Stimulated activated CD8-positive, alpha-beta memory T cell treated with anti-CD3 and anti-CD28 coated beads, Interleukin-12 subunit alpha, Interleukin-12 subunit beta, amount 100 ng/mL, for 1 hour (primary cell): Measurements from ENCODE around the gene PSMD8.
A peak's percentile ranks its signal among the peaks of the same experiment; 100 is the strongest.
"Not testable (repeated sequence)": the region's sequence is repeated elsewhere in the genome, so short reads cannot be mapped to it uniquely, and the experiment has no call there.

ENCODE experiments used
- DNase-seq: peaks from one replicate; pipeline ENCODE4 v3.0.0-alpha.2; 2020; ENCODE audit warnings: low read depth

PSMD8 gene

GRCh38 chr19:38362076-38362945, 12.1 kb upstream of the PSMD8 start:
- peak; percentile 36 for DNase-seq

GRCh38 chr19:38362946-38363688, 11.3 kb upstream of the PSMD8 start:
- not testable (repeated sequence) for DNase-seq

DNA sequence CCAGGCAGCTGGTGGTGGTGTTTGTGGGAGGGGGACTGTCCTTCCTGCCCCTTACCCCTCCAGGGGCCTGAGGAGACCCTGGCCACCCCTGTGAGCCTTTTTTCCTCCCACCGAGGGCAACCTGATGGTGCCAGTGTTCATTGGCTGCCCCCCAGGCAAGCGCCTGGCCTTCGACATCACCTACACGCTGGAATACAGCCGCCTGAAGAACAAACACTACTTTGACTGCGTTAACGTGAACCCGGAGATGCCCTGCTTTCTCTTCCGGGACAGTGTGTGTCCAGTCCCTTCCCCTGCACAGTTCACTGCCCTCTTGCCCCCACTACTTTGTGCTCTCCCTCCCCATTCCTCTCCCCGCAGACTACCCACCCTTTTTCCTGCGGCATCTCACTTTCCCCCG, 7.3 kb upstream of the PSMD8 start:
- no peak for DNase-seq

DNA sequence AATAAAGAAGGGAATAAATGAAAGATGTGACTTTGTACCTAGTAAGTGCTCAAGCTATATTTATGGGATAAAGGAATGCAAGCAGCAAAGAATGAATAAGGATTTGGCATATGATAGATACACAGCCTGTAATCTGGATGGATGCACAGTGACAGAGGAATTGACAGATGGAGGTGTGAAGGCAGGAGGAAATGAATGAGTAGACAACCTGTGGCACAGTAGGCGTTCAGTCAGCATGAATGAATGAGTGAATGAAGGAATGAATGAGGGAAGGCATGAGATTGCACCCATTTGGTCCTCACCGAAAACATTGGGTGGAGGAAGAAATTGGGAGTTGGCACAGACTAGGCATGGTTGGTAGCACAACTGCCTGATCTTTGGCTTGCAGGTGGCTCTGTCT, 4.8 kb upstream of the PSMD8 start:
- DNase-seq, result no peak

- DNase-seq, result no peak
Observed at GRCh38 chr19:38370299-38370698, 4.1 kb upstream of the PSMD8 start.

GRCh38 chr19:38371081-38371480, 3.3 kb upstream of the PSMD8 start:
- DNase-seq, result no peak

DNA sequence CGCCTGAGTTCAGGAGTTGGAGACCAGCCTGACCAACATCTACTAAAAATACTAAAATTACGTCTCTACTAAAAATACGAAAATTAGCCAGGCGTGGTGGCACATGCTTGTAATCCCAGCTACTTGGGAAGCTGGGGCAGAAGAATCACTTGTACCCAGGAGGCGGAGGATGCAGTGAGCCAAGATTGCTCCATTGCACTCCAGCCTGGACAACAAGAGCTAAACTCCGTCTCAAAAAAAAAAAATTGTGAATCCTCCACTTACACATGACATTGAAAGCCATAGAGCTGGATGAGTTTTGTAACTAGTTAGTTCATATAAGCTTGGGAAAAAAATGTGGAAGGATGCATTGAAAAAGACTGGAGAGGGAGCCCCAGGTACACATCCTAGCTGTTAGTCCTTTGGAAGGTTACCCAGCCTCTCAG, 452 bp upstream of the PSMD8 start:
- no peak for DNase-seq

DNA sequence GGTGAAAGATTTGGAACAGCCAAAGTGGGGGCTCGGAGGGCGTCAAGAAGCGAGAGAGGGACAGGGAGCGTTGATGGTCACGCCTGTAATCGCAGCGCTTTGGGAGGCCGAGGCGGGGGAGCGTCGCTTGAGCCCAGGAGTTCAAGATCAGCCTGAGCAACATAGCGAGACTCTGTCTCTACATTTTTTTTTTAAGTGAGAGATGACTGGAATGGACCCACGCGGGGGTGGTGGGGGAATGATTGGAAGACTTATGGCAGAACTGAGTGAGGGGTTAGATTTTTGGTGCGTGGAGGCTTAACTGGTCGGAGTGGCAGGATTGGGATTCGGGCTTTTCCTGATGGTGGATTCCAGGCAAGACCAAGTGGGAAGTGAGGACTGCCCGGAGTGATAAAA, 725 bp downstream of the PSMD8 start:
- no peak for DNase-seq

DNA sequence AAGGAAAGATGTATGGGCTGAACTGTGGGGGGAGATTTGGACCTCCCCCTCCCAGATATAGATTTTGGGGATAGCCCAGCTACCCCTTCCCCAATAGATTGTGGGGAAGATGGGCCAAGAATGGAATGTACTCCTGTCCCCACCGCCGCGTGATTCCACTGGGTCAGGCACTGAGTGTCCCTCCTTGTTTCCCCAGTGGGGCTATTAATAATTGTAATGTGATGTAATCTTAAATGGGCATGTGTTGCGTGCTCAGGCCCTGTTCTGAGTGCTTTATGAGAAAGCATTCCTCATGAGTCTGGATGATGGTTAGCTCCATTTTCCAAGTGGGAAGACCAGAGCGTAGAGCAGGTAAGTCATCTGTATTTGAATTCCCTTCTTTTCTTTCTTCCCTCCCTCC, 1.4 kb downstream of the PSMD8 start:
- DNase-seq, result no peak

DNA sequence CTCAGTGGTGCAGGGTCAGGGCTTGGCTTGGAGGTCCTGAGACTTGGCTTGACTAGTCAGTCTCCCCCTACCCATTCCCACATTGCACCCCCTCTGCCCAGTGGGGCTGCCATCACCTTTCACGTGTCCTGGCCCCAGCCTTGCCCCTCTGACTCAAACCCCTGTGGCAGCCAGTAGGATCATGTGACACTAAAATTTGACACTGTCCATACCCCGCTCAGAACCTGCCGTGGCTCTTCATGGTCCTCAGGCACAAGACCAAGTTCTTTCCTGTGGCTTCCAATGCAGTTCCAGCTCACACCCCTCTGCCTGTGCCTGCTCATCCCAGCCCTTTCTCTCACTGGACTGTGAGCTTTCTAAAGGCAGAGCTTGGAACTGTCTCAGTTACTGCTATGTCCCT, 2.2 kb downstream of the PSMD8 start:
- no peak for DNase-seq

- no peak for DNase-seq
Observed at GRCh38 chr19:38377052-38377451, 2.7 kb downstream of the PSMD8 start.

DNA sequence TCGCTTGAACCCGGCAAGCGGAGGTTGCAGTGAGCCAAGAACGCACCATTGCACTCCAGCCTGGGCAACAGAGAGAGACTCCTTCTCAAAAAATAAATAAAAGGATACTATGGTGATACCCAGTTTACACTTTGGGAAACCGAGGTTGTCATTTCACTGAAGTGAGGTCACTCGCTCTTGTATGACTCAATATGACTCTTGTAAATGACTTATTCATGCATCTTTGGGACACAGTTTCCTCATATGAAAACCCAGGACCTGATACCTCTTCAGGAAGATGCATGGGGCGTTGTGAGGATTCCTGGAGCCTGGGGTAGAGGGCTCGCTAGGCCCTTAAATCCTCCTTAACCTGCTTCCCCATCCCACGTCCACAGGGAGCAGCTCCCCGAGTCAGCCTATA, 4.5 kb downstream of the PSMD8 start:
- DNase-seq, result no peak

- no peak for DNase-seq
Observed at GRCh38 chr19:38381138-38381537, 6.8 kb downstream of the PSMD8 start.

- no peak for DNase-seq
Observed at GRCh38 chr19:38383184-38383583, 8.8 kb downstream of the PSMD8 start.

GRCh38 chr19:38383743-38384142, 9.4 kb downstream of the PSMD8 start:
- DNase-seq, result no peak

GRCh38 chr19:38384209-38385027, 10.0 kb downstream of the PSMD8 start:
- no peak for DNase-seq

- DNase-seq, result no peak
Observed at GRCh38 chr19:38385057-38385803, 10.9 kb downstream of the PSMD8 start.

DNA sequence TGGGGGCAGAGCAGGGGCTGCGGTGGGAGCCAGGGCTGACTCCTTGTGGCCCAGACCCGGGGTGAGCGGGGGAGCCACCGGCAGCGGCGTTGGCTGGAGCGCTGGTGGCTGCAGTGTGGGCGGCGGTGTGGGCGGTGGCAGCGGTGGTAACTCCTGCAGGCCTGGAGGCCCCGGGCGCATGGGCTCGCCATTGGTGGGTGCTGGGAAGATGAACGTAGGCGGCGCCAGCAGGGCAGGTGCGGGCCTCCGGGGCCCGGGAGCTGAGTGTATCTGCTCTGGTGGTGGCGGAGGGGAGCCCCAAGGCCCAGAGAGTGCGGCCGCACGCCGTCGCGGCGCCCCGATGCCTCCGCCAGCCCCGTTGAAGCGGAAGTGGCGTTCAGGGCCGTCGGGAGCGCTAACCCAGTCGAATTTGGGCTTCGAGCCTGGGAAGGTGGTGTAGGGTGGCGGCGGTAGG, 11.5 kb downstream of the PSMD8 start:
- DNase-seq, result no peak

GRCh38 chr19:38386300-38386970, 12.1 kb downstream of the PSMD8 start:
- DNase-seq, result no peak

DNA sequence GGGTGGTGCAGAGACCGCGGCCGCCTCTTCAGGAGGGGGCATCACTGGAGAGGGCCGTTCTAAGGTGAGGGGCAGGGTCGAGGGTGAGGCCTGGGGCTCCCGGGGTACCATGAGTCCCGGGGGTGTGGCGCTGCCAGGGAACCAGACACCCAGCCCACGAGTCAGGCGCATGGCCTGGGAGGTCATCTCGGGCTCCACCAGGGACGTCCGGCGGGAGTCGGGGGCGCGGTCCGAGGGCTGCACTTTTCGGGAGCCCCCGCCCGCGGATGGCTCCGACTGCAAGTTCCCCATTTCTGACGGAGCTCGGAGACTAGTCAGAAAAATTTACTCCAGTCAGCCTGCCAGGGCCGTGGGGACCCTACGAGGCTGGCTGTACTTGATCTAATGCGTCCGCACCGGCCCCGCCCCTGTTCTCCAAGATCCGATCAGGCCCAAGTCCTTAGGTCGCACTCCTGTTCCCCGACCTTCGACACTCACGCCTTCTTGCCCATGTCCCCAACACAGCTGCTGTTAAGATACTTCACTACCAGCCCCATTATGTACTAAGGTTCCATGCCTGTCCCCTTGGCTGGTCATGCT, 12.7 kb downstream of the PSMD8 start:
- DNase-seq, result no peak
